Activated gamma-delta T cell treated with anti-CD3 and anti-CD28 coated beads, Interleukin-2, amount 50 U/mL, for 16 hours (primary cell): ENCODE data around the gene NUP93.
"Not testable (repeated sequence)": the region's sequence is repeated elsewhere in the genome, so short reads cannot be mapped to it uniquely, and the experiment has no call there.

Experiments
- DNase-seq: peaks from one replicate; pipeline ENCODE4 v3.0.0-alpha.2; 2020; ENCODE audit warnings: low read depth

NUP93 gene

DNA sequence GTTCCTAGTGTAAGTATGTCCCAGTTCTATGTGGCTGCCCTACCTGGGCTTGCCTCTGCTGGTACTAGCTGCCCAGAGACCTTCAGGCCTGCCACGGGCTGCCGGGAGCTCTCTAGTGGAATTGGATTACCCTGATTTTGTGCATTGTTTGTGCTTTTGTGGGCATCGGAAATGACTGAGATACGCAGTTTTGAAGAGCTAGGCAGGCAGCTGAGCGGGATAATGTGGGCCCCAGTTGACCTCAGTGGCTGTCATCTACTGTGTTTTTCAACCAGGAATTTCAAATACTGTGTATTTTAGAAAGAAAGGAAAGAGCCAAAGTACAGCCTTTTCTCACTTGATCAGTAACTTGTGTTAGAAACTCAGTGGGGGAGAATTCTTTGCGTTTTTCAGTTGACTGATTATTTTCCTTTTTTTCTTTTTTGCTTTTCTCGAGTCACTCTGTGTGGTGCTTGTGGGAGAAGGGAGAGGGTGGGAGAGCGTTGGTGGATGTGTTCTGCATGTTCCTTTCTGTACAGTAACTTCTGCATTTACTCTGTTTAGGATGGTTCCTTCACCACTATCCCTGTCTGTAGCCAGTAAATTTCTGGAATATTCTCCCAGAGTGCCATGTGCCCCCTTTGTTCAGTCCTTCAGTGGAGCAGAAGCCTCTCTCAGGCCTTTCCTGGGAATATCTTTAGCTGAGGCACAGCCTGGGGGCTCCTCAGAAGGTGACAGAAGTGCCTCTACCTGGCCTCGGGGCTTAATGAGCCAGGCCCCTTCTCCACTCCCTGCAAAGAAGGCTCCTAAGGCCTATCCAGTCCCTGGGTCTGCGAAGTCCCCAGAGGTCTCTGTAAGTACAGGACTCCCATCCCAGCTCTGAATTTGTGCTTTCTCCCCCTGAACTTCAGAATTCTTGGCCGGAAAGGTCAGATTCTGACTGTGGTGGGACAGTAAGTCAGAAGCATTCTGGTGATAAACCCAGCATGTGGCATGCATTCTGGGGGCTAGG lies 120.1 kb downstream of the NUP93 start:
- DNase-seq, result no peak

DNA sequence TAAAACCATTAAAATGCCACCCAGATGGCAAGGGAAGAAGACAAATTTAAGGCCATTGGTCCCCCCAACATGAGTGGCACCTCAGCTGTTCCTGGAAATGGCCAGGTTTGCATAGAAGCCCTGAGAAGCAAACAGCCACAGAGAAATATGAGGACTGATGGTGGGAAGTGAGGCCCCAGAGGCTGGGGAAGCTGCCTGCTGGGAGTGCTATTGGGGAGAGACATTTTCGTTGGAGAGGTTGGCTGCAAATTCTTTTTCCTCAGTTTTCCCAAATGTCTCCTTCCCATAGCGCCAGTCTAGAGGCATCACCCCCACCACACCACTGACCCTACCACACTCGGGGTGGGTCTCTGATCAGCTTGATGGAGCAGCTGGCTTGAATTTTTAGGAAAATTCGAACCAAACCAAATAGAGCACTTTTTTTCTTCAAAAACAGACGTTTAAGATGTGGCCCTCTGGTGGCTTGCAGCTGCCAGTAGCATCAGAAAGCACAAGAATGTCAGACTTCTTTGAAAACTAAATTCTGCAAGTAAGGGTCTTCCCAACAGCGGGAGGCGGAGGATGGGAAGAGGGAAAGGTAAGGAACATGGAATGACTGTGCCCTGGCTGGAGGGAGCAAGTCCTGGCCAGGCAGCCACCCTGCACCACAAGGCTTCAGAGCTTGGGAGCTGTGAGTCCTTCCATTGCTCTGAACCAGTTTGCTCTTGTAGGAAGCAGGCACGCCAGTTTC lies 121.9 kb downstream of the NUP93 start:
- DNase-seq, result no peak

DNA sequence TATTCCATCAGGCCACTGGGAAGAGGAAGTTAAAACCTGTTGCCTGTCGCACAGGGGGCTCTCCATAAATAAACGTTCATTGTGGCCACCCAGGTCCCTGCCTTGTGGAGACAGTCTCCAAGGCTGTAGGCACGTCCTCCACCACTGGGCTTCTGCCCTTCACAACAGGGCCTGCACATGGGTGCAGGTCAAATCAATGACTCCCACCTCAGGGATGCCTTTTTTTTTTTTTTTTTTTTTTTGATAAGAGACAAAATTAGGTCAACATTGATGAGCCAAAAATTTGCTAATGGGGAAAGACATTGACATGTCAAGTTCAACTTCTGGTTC lies 122.4 kb downstream of the NUP93 start:
- DNase-seq, result no peak

DNA sequence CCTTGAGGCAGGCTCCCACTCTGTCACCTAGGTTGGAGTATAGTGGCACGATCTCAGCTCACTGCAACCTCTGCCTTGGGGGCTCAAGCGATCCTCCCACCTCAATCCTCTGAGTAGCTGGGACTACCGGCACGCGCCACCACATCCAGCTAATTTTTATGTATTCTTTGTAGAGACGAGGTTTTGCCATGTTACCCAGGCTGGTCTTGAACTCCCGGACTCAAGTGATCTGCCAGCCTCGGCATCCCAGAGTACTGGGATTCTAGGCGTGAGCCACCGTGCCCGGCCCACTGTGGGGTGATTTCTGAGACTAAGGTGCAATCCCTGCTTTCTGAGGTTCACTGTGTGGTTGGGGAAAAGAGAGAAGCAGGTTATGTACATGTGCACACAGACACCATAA lies 123.0 kb downstream of the NUP93 start:
- DNase-seq, result no peak

DNA sequence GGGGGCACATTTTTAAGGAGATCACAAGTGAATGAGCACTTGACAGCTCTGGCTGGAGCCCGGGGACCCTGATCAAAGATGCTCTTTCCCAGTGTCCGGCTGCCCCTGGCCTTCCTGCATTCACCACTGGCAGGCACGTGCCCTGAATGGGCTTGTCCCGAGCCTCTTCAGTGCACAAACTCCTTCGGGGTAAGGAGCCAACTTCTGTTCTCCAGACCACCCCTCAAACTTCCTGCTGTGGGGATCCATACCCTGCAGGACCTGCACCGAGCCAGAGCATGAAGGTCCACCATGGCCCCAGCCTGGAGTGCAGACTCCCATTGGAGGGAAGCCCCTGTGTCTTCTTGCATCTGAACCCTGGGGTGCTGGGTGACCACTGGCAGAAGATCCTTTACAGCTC lies 125.3 kb downstream of the NUP93 start:
- no peak for DNase-seq

DNA sequence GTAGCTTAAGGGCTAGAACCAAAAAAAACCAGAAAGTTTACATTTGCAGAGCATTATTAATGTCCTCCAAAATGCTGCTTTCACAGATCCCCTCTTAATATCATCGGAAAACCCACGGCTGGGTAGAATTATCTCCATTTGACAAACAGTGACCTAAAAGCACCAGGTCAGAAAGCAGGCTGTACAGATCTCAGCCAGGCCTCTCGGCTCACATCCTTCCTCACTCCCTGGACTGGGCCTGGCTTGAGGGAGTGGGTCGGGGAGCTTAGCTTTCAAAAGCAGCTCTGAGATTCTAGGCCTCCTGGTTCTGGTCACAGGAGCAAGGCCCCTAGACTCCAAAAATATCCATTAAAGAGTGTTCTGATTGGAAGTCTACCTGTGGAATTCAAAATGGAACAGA lies 126.0 kb downstream of the NUP93 start:
- no peak for DNase-seq

DNA sequence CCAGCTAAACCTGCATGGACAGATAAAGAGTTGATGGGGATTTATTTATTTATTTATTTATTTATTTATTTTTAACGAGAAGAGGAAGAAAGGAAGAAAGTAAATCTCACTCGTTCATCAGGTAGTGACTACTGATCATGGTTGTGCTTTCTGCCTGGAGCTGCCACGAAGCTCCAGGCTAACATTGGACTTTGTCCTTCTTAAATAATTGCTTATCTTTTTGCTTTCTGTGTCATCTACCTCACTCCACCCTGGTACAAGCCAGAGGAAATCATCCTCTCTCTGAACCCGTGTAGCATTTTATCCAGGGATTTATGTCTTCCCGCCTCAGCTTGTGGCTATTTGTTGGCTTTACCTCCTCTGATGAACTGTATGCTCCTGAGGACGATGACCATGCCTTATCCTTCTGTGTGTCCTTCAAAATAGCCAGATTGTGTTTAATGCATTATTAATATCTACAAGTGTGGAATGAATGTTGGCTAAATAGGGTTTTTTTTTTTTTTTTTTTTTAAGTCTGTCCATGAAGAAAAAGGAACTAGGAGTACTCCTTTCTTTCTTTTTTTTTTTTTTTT lies 127.0 kb downstream of the NUP93 start:
- no peak for DNase-seq

DNA sequence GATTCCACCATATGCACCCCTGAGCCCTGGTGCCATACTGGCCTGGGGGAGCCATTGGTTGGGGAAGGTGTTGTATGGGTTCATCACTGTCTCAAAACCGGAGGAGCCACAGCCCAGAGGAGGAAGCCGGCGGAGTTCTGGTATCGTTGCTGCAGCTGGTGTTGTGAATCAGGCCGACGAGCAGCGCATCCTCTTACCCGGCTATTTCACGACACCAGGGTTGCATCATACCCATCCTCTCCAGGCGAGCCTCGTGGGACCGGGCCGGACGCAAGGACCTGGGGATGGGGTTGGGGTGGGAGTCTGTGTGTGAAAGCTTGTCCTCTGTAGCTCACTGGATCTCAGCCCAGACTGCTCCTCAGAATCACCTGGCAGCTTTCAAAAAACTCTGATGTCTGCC lies 128.4 kb downstream of the NUP93 start:
- no peak for DNase-seq

DNA sequence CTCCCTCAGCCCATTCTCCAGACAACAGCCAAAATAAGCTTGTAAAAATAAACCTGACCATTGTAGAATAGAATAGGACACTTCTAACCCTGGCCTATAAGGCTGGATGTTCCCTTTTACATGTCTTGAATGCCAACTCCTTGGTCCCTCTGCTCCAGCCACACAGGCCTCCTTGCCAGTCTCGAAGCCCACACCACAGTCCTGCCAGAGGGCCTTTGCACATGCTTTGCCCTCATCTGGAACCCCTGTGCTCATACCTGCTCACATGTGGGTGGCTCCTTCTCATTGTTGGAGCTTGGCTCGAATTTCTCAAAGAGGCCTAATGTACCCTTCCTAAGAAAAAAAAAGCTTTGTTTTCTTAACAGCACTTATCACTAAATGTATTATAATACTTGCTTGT lies 129.7 kb downstream of the NUP93 start:
- DNase-seq, result no peak

DNA sequence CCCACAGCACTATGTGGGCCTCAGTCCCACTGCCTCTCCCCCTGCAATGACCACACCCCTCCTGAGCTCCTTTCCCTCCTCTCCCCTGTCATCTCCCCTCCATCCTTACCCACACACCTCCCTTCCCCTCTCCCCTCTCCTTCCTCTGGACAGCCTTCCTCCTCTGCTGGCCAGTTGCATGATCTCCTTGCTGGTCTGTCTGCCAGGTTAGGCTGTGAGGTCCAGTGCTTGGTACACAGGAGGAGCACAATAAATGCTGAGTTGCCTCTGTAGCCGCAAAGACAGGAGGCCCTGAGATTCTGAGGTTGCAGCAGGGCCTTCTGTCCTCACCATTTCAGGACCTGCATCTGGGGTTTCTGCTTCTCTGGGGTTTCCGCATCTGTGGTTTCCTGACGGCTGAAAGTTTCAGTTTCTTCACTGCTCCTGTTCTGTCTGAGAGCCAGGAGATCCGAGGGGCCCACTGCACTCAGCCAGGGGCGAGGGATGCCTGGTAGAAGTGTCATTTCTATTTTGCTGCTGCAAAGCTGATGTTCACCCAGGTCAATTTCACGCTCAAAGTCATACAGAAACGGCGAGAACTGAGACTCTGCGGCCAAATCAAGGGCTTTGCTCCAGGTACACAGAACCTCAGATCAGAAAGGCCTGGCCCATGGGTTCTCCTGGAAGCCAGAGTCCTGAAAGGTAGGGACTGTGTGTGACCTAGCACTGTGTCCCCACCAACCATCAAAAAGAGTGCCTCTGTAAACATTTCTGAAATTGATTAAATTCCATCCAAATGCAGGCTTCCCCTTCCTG lies 130.5 kb downstream of the NUP93 start:
- DNase-seq, result no peak

DNA sequence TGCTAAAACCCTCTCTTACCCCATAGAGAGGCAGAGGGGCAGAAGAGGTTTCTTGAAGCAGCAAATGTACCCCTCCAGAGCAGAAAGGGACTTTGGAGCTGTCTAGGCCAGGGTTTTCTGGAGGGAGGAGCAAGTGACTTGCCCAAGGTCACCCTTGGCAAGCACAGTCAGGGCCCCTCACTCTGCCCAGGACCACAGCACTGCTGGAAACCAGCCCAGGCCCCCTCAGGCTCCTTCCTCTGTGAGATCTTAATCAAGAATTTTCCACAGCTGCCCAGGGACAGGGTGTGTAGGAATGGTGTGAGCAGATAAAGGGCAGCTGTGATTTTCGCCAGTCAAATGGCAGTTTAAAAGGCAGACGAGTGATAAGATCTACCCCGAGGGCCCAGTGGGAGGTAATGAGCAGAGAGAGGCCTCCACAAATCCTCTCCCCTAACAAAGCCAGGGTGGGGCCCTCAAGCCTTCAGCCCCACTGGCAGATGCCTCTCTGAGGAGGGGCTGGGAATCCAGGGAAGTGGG lies 131.2 kb downstream of the NUP93 start:
- DNase-seq, result no peak

DNA sequence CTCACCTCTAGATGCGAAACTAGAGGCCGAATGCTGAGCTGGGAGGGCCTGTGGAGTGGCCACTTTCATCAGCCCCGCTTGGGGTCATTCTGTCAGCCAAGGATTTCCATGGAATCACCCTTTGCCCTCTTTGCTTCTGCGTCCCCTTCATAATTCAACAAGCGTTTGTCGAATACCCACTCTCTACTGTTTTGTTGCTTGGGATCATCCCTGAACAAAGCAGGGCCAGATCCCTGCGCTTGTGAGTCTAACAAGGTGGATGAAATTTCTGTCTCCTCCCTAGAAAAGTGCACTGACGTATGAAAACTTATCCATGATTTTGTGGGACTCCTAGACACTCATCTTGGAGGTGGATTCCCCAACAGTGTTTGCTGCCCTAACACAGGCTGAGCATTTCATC lies 131.8 kb downstream of the NUP93 start:
- DNase-seq, result no peak

DNA sequence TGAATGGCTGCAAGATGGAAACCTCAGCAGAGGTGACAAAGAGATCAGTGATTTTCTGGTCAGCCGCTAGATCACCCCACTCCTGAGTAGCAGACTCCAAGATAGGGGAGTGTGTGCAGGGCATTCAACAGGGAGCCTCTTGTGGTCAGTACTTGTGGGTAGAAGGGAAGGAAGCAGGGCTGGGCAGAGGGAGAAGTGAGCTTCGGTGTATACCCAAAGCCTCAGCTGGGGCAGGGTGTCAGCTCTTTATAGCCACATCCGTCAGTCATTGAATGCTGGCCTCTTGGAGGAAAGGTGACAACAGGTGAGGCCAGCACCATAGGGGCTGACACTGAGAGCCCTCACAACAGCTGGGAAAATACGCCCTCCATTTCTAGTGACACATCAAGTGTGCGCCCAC lies 132.8 kb downstream of the NUP93 start:
- DNase-seq, result no peak

DNA sequence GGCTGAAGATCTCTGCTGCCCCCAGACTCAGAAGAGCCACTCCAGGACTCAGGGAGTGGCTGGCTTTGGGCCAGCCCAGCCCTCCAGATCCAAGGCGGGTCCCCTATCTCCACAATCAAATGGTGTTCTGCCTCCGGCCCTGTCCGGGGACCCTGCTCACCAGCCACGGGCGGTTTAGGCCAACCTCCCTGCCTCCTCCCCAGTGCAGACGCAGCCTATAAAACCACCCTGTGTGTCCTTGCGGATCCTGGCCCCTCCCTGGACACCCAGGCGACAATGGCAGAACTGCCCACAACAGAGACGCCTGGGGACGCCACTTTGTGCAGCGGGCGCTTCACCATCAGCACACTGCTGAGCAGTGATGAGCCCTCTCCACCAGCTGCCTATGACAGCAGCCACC lies 135.0 kb downstream of the NUP93 start, which contains the start of gene SLC12A3:
TSS of gene SLC12A3 (plus strand) at position 248 of the 400 bp plus-strand sequence. CDS start at position 277, 29 bp downstream.
- DNase-seq, result no peak

DNA sequence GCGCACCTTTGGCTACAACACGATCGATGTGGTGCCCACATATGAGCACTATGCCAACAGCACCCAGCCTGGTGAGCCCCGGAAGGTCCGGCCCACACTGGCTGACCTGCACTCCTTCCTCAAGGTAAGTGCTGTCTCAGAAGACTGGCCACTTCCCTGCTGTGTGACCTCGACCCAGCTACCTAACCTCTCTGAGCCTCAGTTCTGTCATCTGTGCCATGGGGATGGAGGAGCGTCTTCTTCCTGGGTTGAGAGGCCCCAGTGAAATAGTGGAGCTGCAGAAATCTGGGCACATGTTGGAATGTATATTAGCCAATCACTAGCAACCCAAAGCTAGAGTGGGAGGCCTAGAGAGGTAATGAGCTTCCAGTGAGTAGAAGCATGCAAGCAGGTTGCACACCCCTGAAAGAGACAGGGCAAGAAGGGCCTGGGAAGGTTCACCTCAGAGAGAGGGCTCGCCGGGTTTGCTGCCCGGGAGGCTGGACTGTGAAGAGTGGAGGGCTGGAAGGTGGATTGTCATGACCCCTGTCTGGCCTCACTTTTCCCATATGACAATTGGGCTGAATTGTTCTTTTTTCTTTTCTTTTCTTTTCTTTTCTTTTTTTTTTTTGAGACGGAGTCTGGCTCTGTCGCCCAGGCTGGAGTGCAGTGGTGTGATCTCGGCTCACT lies 135.6 kb downstream of the NUP93 start:
- no peak for DNase-seq

DNA sequence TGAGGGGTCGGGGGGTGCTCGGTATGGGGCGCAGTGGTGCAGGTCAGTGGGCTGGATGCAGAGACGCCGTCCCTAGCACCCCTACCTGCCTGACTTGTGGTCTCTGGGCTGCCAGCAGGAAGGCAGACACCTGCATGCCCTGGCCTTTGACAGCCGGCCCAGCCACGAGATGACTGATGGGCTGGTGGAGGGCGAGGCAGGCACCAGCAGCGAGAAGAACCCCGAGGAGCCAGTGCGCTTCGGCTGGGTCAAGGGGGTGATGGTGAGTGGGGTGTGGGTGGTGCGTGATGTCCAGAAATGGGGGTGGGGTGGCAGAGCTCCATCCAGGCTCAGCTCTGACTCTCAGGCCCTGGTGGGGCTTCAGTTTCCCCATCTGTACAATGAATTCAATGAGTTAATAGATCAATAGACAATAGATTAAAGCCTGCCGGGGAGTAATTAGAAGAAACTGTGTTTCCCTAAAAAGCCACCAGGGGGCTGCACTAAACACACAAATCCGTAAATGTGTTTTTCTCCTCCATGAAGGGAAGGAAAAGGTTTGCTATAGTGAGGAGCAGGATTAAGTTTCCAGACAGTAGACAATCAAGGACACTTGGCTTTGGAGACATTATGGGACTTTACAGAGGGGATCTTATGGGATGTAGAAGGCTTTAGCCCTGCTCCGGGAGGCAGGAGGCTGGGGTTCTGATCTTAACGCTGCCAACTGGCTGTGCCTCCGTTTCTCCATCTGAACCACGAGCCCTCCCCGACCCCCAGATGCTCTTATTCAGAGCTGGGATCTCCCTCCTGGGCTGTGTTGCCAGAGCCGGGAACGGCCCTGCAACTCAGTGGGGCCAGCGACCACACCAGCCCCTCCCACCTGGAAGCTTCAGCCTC lies 137.3 kb downstream of the NUP93 start:
- no peak for DNase-seq

DNA sequence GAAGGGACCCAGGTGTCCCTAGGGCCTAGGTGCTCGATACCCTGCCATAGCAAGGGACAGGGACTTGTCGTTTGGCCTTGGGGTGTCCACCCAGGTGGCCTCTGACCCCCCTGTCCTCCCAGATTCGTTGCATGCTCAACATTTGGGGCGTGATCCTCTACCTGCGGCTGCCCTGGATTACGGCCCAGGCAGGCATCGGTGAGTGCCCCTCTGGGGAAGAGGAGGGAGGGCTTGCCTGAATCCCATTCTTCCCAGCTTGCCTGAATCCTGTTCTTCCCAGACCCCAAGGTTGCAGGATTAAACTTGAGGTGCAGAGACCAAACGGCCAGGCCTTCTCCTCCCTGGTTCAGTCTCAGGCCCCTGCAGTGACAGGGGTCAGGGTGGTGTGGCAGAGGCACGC lies 138.2 kb downstream of the NUP93 start:
- no peak for DNase-seq

DNA sequence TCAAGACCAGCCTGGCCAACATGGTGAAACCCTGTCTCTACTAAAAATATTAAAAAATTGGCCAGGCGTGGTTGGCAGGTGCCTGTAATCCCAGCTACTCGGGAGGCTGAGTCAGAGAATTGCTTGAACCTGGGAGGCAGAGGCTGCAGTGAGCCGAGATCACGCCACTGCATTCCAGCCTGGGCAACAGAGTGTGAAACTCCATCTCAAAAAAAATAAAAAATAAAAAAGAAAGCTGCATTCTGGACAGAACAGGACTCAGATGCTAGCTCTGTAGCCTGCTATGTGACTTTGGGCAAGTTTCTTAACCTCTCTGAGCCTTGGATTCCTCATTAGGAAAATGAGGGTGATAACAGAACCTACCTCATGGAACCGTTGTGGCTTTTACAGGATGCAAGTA lies 138.8 kb downstream of the NUP93 start:
- DNase-seq, result not testable (repeated sequence)

DNA sequence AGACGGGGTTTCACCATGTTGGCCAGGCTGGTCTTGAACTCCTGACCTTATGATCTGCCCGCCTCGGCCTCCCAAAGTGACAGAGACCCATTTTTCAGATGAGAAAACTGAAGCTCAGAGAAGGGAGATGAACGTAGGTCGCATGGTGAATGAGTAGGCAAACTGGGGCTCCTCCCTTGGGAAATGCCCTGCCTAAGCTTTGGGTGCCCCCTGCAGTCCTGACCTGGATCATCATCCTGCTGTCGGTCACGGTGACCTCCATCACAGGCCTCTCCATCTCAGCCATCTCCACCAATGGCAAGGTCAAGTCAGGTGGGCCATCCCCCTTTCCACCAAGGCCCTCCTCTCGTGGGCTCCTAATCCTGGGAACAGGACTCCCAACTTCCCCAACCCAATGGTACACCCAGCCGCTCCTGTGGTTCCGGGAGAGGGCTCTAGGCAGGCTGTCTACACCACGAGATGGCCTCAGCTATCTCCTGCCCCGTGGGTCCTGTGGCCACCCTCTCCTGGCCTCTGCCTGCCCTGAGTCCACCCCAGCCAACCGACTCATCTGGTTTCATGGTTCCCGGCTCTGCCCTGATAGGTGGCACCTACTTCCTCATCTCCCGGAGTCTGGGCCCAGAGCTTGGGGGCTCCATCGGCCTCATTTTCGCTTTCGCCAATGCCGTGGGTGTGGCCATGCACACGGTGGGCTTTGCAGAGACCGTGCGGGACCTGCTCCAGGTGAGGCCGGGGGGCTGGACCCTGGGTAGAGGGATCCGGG lies 139.8 kb downstream of the NUP93 start:
- DNase-seq, result no peak
